ENCODE measurements around the gene LILRB3.
"Not testable (repeated sequence)": the region's sequence is repeated elsewhere in the genome, so short reads cannot be mapped to it uniquely, and the experiment has no call there.

LILRB3 gene

DNA sequence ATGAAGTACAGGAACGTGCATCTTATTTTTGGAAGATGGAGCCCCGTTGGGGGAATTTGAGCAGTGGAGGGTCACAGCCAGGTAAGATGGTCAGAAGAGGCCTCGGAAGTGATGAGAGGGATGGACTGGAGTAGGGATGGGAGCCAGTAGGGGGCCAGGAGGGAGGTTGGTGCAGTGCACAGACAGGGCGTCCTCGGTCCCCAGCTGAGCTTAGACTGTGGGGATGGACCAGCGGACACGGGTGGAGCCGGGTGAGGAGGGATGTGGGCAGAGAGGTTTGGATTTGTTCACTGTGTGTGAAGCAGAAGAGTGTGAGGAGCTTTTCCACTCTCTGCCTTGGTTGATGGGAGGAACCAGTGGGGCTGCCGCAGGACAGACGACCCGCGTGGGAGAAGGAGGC, 11.6 kb downstream of the LILRB3 start:
- no peak for DNase-seq (ENCODE audit: low read depth in 1 of 2, low spot score in 1 of 2)

DNA sequence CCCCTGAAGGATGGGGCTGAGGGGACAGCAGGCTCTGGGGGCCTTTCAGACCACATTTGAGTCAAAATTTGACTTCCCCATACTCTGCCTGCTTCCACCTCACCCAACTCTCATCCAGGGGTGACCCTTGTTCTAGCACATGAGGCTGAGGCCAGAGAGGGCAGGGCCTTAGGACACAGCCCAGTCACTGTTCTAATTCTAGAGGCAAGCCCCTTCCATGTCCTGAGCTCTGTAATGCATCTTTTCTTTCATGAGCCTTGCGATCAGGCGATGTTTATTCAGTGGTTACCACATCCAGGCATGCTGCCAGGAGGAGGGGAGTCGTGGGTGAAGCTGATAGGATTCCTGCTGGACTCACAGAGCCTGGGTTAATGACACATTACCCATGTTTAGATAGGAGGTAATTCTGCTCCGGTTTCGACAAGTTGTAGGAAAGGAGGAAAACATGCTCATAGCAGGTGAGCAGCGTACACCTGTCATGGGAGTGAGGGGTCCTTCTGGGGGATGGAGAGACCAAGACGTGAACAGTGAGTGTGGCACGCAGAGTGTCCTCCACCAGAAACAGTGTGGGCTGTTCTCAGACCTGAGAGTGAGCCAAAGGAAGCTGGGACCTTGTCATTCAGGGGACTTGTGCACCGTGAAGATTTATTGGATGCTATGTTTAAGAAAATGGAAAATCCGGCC, 12.9 kb downstream of the LILRB3 start:
- peak in 1 of 2 donors; percentile 33 for DNase-seq (ENCODE audit: low read depth in 1 of 2, low spot score in 1 of 2)

DNA sequence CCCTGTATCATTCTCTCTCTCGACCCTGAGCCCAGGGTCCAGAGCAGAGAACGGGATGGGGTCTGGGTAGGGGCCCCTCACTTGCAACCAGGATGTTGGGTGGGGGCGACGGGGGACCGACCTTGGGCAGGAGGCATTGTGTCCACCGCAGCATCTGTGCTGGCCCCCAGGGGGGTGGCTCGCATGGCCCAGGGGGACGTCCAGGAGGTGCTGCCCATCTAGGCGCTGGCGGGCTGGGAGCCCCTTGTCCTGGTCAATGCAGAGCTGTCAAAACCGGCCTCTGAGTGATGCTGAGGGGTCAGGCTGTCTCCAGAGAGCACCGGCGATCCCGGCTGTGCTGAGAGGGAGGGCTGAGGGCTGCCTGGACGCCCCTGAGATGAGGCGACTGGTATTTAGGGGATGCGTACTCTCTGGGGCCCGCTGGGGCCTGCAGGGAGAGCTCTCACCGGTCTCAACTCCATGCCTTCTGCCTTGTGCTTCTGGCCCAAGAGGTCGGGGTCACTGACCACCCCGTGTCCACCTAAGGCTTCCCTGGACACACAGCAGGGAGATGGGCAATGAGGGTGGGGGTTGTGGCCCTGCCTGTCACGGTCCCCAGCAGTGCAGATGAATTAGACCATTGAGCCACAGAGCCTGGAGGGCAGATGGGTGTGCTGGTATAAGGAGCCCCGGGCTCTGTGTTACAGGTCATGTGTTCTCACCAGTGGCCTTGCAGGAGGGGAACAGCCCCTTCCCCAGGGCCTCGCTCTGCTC, 13.6 kb downstream of the LILRB3 start:
- DNase-seq (ENCODE audit: low read depth in 1 of 2, low spot score in 1 of 2) = peak in 1 of 2 donors; percentile 33

GRCh38 chr19:54208784-54209057, 14.1 kb downstream of the LILRB3 start:
- DNase-seq (ENCODE audit: low read depth in 1 of 2, low spot score in 1 of 2) = no peak

- peak; percentile 37 to 41 for DNase-seq (ENCODE audit: low read depth in 1 of 2, low spot score in 1 of 2)
Observed at GRCh38 chr19:54207983-54208783, 14.6 kb downstream of the LILRB3 start.

DNA sequence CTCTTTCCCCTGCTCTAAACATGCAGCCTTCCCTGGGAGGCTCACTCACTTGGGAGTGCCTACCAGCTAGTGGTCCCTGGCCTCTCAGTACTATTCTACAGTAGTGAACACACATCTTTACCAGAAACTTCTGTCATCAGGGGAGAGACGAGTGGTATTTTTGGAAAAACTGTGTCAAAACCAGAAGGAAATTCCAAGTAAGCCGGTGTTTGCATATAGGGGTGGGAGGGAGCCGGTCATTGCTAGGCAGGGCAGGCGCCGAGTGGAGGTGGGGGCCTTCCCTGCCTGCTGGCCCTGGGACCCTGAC, 15.2 kb downstream of the LILRB3 start:
- no peak for DNase-seq (ENCODE audit: low read depth in 1 of 2, low spot score in 1 of 2)

DNA sequence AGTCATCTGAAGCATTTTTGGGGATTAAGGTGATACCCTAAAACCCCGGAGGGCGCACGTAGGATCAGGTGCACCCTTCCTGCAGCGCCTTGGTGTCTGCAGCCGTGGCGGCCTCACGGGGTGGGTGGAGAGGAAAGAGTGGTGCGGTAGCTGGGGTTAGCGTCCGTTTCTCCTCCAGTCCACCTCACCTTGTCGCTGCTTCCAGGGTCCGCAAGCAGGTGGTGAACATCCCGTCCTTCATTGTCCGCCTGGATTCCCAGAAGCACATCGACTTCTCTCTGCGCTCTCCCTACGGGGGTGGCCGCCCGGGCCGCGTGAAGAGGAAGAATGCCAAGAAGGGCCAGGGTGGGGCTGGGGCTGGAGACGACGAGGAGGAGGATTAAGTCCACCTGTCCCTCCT, 15.6 kb downstream of the LILRB3 start:
- DNase-seq (ENCODE audit: low read depth in 1 of 2, low spot score in 1 of 2) = not testable (repeated sequence)

GRCh38 chr19:54206831-54207177, 16.0 kb downstream of the LILRB3 start:
- no peak for DNase-seq (ENCODE audit: low read depth in 1 of 2, low spot score in 1 of 2)

GRCh38 chr19:54206030-54206830, 16.6 kb downstream of the LILRB3 start:
- no peak for DNase-seq (ENCODE audit: low read depth in 1 of 2, low spot score in 1 of 2)

DNA sequence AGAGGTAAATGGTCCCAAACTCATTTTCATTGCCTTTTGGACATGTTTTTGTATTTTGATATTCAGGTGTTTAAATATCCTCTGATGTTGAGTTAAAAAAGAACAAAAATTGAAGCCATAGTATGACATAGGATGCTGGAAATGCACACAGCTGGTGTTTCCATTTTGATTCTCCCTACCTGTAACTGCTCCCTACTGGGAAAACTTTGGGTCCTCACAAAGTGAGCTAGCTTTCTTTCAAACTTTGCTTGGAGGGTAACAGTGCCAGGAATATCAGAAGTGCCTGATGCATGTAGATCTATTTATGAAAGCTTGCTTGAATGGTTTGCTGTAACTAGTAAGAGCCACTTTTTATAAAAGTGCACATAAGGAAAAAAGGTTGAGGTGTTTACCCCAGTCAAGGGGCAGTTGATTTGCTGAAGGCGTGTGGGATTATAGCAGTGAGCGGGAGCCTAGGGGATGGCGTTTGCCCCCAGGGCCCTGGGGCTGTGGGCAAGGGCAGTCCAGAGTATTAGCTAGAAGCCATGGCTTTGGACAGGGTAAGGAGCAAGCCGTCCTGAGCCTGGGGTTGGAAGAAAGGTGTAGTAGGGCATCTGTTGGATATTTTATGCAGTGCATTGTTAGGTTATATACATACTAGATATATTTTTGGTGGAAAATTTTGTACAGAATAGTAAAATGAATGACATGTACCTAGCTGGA, 17.9 kb downstream of the LILRB3 start:
- DNase-seq (ENCODE audit: low read depth in 1 of 2, low spot score in 1 of 2) = no peak

DNA sequence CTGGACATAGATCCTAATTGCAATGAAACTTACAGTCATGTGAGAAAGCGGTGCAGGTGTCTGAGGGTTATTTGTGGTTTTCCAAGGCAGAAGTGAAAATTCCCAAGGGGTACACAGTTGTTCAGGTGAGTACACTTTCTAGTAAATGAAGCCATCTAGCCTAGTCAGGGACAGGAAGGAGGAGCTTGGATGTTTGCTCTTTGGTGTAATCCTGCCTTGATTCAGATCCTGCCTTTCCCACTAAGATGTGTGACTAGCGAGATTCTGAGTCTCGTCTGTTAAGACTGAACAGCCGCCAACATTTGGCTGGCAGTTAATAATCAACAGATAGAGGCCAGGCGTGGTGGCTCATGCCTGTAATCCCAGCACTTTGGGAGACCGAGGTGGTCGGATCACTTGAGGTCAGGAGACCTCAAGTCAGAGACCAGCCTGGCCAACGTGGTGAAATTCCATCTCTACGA, 19.6 kb downstream of the LILRB3 start:
- no peak for DNase-seq (ENCODE audit: low read depth in 1 of 2, low spot score in 1 of 2)

DNA sequence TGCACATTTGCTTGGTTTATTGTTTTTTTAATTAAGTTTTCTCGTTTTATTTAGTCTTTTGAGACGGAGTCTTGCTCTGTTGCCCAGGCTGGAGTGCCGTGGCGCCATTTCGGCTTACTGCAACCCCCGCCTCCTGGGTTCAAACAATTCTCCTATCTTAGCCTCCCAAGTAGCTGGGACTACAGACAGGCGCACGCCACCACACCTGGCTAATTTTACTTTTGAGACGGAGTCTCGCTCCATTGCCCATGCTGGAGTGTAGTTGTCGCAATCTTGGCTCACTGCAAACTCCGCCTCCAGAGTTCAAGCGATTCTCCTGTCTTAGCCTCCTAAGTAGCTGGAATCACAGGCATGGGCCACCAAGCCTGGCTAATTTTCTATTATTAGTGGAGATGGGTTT, 20.8 kb downstream of the LILRB3 start:
- no peak for DNase-seq (ENCODE audit: low read depth in 1 of 2, low spot score in 1 of 2)

- no peak for DNase-seq (ENCODE audit: low read depth in 1 of 2, low spot score in 1 of 2)
Observed at GRCh38 chr19:54201172-54201701, 21.6 kb downstream of the LILRB3 start.

GRCh38 chr19:54199401-54199800, 23.4 kb downstream of the LILRB3 start:
- no peak for DNase-seq (ENCODE audit: low read depth in 1 of 2, low spot score in 1 of 2)

DNA sequence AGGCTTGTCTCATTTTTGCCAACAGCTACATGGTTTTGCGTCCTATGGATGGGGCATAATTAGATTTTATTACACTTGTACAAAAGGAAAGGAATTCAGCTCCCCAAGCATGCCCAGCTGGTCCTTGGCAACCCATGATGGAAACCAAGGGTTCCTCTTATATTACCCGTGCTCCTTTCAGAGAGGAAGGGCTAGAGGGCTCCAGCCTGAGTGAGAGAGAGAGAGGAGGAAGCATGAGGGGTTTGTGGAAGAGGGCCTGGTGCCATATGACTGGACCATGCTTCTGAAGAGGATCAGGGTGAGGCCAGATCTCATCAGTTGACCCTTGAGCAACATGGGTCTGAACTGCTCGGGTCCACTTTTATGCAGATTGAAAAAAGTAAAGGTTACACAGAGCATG, 25.7 kb downstream of the LILRB3 start:
- no peak for DNase-seq (ENCODE audit: low read depth in 1 of 2, low spot score in 1 of 2)

GRCh38 chr19:54196536-54196935, 26.3 kb downstream of the LILRB3 start:
- DNase-seq (ENCODE audit: low read depth in 1 of 2, low spot score in 1 of 2) = no peak

DNA sequence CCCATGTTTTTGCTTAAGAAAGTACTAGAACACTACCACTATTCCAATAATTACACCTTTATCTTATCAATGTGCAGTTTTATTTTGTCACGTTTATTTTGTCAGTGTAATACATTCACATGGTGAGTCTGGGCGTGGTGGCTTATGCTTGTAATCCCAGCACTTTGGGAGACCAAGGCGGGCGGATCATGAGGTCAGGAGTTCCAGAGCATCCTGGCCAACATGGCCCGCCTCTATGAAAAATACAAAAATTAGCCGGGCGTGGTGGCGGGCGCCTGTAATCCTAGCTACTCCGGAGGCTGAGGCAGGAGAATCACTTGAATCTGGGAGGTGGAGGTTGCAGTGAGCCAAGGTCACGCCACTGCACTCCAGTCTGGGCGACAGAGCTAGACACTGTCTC, 28.3 kb downstream of the LILRB3 start:
- DNase-seq (ENCODE audit: low read depth in 1 of 2, low spot score in 1 of 2) = not testable (repeated sequence)

GRCh38 chr19:54193011-54193410, 29.8 kb downstream of the LILRB3 start:
- no peak for DNase-seq (ENCODE audit: low read depth in 1 of 2, low spot score in 1 of 2)

DNA sequence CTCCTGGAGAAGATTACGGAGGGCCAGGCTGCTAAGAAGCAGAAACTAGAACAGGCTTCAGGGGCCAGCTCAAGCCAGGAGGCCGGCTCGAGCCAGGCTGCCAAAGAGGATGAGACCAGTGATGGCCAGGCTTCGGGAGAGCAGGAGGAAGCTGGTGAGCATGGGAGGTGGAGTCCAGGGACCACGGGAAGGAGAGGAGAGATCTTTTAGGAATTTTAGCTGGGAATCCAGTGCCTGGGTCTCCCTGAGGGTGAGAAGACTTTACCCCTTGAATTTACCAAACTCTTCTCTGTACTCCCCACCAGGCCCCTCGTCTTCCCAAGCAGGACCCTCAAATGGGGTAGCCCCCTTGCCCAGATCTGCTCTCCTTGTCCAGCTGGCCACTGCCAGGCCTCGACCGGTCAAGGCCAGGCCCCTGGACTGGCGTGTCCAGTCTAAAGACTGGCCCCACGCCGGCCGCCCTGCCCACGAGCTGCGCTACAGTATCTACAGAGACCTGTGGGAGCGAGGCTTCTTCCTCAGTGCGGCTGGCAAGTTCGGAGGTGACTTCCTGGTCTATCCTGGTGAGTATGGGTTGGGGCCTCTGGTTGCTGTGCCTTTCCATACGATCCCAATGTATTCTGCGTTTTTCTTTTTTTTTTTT, 30.9 kb downstream of the LILRB3 start:
- DNase-seq (ENCODE audit: low read depth in 1 of 2, low spot score in 1 of 2) = no peak

Measured in activated CD4-positive, alpha-beta T cell treated with anti-CD3 and anti-CD28 coated beads, Interleukin-2, amount 50 U/mL, for 24 hours (primary cell).